ENCODE measurements around the gene PCDH15. TPM values are rescaled to one million over a fixed set of nuclear protein-coding genes. Genes with fewer than 3 reads are reported as not detected.
A peak's percentile ranks its signal among the peaks of the same experiment; 100 is the strongest.

Gene PCDH15
- total RNA-seq, 4 donors from 2014 or later = 0.14 to 0.48 (median 0.37) TPM; not detected in 1

GRCh38 chr10:53786236-53786900 lies 1014.7 kb downstream of the PCDH15 start:
- in situ Hi-C loops (cut with MboI; ENCODE audit: low pct_ligation_motif_present in 1 of 4, low pct_unique_long_range_greater_than_20kb in 1 of 4, low sequenced_read_pairs in 3 of 4) = no loop called here
- WGBS, 2 donors (ENCODE audit: low coverage in 1 of 2) = 78 to 81% methylated on average over 3 to 8 of the region's 8 CpGs
- no peak for TF ChIP-seq EP300 (IDR thresholded peaks at IDR 0.05; ENCODE audit: low read depth)
- TF ChIP-seq, protein P1, sequence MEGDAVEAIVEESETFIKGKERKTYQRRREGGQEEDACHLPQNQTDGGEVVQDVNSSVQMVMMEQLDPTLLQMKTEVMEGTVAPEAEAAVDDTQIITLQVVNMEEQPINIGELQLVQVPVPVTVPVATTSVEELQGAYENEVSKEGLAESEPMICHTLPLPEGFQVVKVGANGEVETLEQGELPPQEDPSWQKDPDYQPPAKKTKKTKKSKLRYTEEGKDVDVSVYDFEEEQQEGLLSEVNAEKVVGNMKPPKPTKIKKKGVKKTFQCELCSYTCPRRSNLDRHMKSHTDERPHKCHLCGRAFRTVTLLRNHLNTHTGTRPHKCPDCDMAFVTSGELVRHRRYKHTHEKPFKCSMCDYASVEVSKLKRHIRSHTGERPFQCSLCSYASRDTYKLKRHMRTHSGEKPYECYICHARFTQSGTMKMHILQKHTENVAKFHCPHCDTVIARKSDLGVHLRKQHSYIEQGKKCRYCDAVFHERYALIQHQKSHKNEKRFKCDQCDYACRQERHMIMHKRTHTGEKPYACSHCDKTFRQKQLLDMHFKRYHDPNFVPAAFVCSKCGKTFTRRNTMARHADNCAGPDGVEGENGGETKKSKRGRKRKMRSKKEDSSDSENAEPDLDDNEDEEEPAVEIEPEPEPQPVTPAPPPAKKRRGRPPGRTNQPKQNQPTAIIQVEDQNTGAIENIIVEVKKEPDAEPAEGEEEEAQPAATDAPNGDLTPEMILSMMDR (IDR thresholded peaks at IDR 0.05) = peak in 1 of 5 experiments; percentile 5
- intact Hi-C loops (cut with DNase I; ENCODE audit: low total_unique reads) = no loop called here
- H3K36me3 ChIP-seq = no peaks in the 10 kb centered on the region
- H3K9me3 ChIP-seq = no peaks in the 10 kb centered on the region
- no peak for DNase-seq
- no peak overlapping the region for H3K4me3 ChIP-seq
- no peaks in the 10 kb centered on the region for H3K27me3 ChIP-seq
- no peak overlapping the region for H3K27ac ChIP-seq
- no peaks in the 10 kb centered on the region for H3K4me1 ChIP-seq

- 59 to 63% methylated on average over 8 to 10 of the region's 10 CpGs for WGBS, 2 donors (ENCODE audit: low coverage in 1 of 2)
These were observed 1029.3 kb downstream of the PCDH15 start for GRCh38 chr10:53771701-53772100.

GRCh38 chr10:53770903-53771302 lies 1030.1 kb downstream of the PCDH15 start:
- WGBS, 2 donors (ENCODE audit: low coverage in 1 of 2) = 34 to 40% methylated on average over 6 of the region's 6 CpGs
- H3K9me3 ChIP-seq = no peaks in the 10 kb centered on the region
- intact Hi-C loops (cut with DNase I; ENCODE audit: low total_unique reads) (no loop called here), in situ Hi-C loops (cut with MboI; ENCODE audit: low pct_ligation_motif_present in 1 of 4, low pct_unique_long_range_greater_than_20kb in 1 of 4, low sequenced_read_pairs in 3 of 4) (no loop called here)
- H3K4me3 ChIP-seq = no peak overlapping the region
- TF ChIP-seq POLR2A (IDR thresholded peaks at IDR 0.05) = no peak
- TF ChIP-seq EP300 (IDR thresholded peaks at IDR 0.05; ENCODE audit: low read depth) = no peak
- TF ChIP-seq, protein P1 (IDR thresholded peaks at IDR 0.05) = no peak
- no peak for TF ChIP-seq POLR2AphosphoS5 (IDR thresholded peaks at IDR 0.05)
- no peaks in the 10 kb centered on the region for H3K36me3 ChIP-seq
- no peaks in the 10 kb centered on the region for H3K4me1 ChIP-seq
- H3K27ac ChIP-seq = no peak overlapping the region
- no peaks in the 10 kb centered on the region for H3K27me3 ChIP-seq
- no peak for DNase-seq

More at GRCh38 chr10:53771701-53772100, 1029.3 kb downstream of the PCDH15 start:
- Histone ChIP-seq H3K4me1 (no peaks in the 10 kb centered on the region), H3K4me3 (no peak overlapping the region), H3K36me3 (no peaks in the 10 kb centered on the region), H3K9me3 (no peaks in the 10 kb centered on the region), H3K27ac (no peak overlapping the region), H3K27me3 (no peaks in the 10 kb centered on the region)
- TF ChIP-seq EP300 (IDR thresholded peaks at IDR 0.05; ENCODE audit: low read depth) (no peak), POLR2AphosphoS5 (IDR thresholded peaks at IDR 0.05) (no peak), POLR2A (IDR thresholded peaks at IDR 0.05) (no peak)
- TF ChIP-seq, protein P1 (IDR thresholded peaks at IDR 0.05) = no peak
- in situ Hi-C loops (cut with MboI; ENCODE audit: low pct_ligation_motif_present in 1 of 4, low pct_unique_long_range_greater_than_20kb in 1 of 4, low sequenced_read_pairs in 3 of 4) = no loop called here
- DNase-seq = no peak
- intact Hi-C loops (cut with DNase I; ENCODE audit: low total_unique reads) = no loop called here

- intact Hi-C loops (cut with DNase I; ENCODE audit: low total_unique reads) = no loop called here
- no peak for TF ChIP-seq EP300 (IDR thresholded peaks at IDR 0.05; ENCODE audit: low read depth)
- TF ChIP-seq, protein P1 (IDR thresholded peaks at IDR 0.05) = no peak
- TF ChIP-seq POLR2AphosphoS5 (IDR thresholded peaks at IDR 0.05) = no peak
- no peak for TF ChIP-seq POLR2A (IDR thresholded peaks at IDR 0.05)
- Histone ChIP-seq H3K36me3 (no peaks in the 10 kb centered on the region), H3K4me1 (no peaks in the 10 kb centered on the region), H3K27me3 (no peaks in the 10 kb centered on the region), H3K9me3 (no peaks in the 10 kb centered on the region), H3K4me3 (no peak overlapping the region), H3K27ac (no peak overlapping the region)
- 30 to 63% methylated on average over 1 of the region's 1 CpG for WGBS, 2 donors (ENCODE audit: low coverage in 1 of 2)
- in situ Hi-C loops (cut with MboI; ENCODE audit: low pct_ligation_motif_present in 1 of 4, low pct_unique_long_range_greater_than_20kb in 1 of 4, low sequenced_read_pairs in 3 of 4) = no loop called here
- no peak for DNase-seq
These were observed 1035.7 kb downstream of the PCDH15 start for GRCh38 chr10:53765311-53765710.
